Dendritic cell treated with granulocyte-macrophage colony-stimulating factor and Interleukin-4, amounts not matched to agents 40 ng/mL and 50 ng/mL, for 4 days (primary cell): Measurements from ENCODE around the gene SLC25A22.

Source experiments
- H3K27ac Mint-ChIP-seq: one replicate; pipeline ENCODE4 v1.8.0; 2022; ENCODE audit warnings: mild to moderate bottlenecking, mixed read lengths
- H3K27me3 Mint-ChIP-seq: one replicate; pipeline ENCODE4 v1.8.0; 2022; ENCODE audit warnings: mild to moderate bottlenecking, mixed read lengths
- H3K36me3 Mint-ChIP-seq: one replicate; pipeline ENCODE4 v1.8.0; 2022; ENCODE audit warnings: low read depth, mixed read lengths
- H3K4me1 Mint-ChIP-seq: one replicate; pipeline ENCODE4 v1.8.0; 2022; ENCODE audit warnings: low read depth, mixed read lengths
- H3K4me3 Mint-ChIP-seq: one replicate; pipeline ENCODE4 v1.8.0; 2022; ENCODE audit warnings: mild to moderate bottlenecking, moderate library complexity, mixed read lengths
- H3K9me3 Mint-ChIP-seq: one replicate; pipeline ENCODE4 v1.8.0; 2022; ENCODE audit warnings: mixed read lengths
- intact Hi-C: fragments of 100-400 bp; cut with micrococcal nuclease; formaldehyde crosslinking; loops from one replicate; pipeline ENCODE4 v1.15.0; 2022

SLC25A22 gene

DNA sequence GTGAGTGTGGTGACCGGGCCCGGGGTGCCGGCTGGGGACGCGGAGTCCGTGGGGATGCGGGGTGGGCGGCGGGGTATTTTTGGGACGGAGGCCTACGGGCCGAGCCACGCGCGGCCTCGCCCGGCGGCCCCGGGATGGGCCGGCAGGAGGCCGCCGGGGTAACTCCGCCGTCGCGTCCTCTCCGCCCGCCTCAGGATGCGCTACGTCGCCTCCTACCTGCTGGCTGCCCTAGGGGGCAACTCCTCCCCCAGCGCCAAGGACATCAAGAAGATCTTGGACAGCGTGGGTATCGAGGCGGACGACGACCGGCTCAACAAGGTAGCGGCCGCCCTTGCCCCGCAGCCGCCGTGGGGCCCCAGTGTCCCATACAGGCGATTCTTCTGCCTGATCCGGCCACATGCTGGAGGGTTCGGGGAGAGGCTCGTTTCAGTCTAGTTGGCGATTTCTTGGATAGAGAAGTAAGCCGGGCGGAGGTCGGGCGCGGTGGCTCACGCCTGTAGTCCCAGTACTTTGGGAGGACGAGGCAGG, 12.0 kb upstream of the SLC25A22 start:
- H3K27me3 Mint-ChIP-seq = no peaks in the 10 kb centered on the region
- peaks cover 62% of the 10 kb centered on the region for H3K36me3 Mint-ChIP-seq
- peak overlapping the region; percentile 92 for H3K4me3 Mint-ChIP-seq
- intact Hi-C loops = no loop called here
- peak overlapping the region; percentile 97 for H3K27ac Mint-ChIP-seq
- H3K4me1 Mint-ChIP-seq = peaks cover 49% of the 10 kb centered on the region
- no peaks in the 10 kb centered on the region for H3K9me3 Mint-ChIP-seq

DNA sequence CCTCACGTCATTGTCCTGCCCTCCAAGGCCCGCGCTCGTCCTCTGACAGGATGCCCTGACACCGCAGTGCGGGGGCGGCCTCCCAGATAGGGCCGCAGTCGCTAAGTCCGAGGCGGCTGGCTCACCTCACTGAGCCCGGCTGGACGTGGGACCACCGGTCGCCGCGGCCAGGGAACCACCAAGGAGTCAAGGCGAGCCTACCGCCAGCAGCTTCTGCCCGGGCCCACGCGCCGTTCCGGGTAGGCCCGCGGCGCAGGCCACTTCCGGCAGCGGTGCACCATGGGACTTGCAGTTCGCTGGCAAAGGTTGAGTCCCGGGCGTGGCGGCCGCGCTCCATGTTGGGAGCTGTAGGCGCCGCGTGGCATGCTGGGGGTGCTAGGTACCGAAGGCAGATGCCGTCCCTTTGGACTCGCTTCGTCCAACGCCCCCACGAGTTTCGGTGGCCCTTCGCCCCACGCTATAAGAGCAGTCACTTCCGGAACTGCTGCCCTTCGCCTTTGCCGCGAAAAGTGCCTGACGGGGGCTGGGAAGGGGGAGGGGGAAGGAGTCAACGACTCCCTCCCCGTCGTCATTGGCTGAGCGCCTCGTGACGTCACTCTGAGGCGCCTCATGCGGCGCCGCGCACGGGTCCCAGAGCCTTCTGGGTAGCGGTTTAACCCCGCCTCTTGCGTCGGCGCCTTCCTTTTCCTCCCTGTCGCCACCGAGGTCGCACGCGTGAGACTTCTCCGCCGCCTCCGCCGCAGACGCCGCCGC, 11.4 kb upstream of the SLC25A22 start, which contains the start of gene RPLP2:
Gene RPLP2, plus strand, starts transcription at position 681 of the 753 bp plus-strand sequence. CDS start 268 bp downstream, outside the sequence.
- intact Hi-C loops = loop anchor here (1.0 to 5.0 kb wide), 2 partner anchors 10 to 33 kb away; partner anchors contain the start of genes POLR2L and TSPAN4

DNA sequence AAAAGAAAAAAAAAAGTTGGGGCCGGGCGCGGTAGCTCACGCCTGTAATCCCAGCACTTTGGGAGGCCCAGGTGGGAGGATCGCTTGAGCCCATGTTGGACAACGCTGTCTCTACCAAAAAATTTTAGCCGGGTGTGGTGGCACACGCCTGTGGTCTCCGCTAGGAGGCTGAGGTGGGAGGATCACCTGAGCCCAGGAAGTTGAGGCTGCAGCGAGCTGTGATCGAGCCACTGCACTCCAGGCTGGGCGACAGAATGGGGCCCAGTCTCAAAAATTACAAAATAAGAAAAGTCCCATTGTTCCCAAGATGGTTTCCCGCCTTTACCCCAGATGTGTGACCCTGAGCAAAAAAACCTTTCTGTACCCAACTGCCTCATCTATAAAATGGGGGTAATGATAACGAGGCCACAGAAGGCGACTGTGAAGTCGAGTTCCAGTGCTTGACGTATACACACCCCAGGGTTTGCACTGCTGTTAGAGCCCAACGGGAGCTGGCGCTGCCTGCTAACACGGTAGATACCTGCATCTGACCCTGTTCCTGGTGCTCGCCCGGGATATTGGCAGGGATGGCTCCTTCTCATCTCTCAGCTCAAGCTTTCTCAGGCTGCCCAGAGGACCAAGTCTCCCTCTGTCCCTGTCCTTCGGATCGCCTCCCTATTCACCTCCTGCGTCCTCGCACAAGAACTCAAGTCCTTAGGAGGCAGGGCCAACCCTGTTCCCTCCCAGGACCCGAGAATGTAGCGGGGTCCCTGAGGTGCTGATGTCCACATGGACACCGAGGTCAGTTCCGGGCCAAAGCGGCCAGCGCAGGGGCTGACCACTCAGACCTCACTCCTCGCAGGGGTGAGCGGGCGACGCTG, 10.6 kb upstream of the SLC25A22 start:
- Mint-ChIP-seq H3K27me3 (peaks cover 2% of the 10 kb centered on the region), H3K9me3 (no peaks in the 10 kb centered on the region), H3K4me1 (peaks cover 59% of the 10 kb centered on the region), H3K4me3 (peak overlapping the region; percentile 92), H3K27ac (peak overlapping the region; percentile 97), H3K36me3 (peaks cover 55% of the 10 kb centered on the region)
- intact Hi-C loops = loop anchor here (1.0 to 5.0 kb wide), 2 partner anchors 11 to 34 kb away; partner anchors contain the start of genes POLR2L and TSPAN4

More for the DNA sequence above, 11.4 kb upstream of the SLC25A22 start, which contains the start of gene RPLP2:
- H3K27me3 Mint-ChIP-seq = no peaks in the 10 kb centered on the region
- H3K4me1 Mint-ChIP-seq = peaks cover 51% of the 10 kb centered on the region
- peaks cover 58% of the 10 kb centered on the region for H3K36me3 Mint-ChIP-seq
- H3K9me3 Mint-ChIP-seq = no peaks in the 10 kb centered on the region
- H3K4me3 Mint-ChIP-seq = peak within 1 kb of the TSS; percentile 92
- peak within 1 kb of the TSS; percentile 97 for H3K27ac Mint-ChIP-seq

DNA sequence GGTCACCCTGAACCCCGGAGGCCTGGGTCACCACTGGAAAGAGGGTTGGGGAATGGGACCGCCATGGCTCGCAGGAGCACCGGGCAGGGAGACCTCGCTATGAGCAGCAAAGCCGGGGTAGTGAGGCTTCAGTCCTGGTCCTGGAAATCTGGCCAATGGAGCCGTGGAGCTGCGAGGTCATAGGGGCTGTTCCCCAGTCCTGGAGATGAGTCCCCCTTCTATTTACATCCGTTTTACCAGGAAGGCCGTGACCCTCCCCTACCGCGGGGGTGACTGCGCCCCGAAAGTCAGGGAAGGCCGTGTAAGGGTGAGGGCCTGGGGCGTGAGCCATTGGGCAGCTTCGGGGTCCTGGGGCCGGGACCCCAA, 6.5 kb upstream of the SLC25A22 start:
- H3K4me3 Mint-ChIP-seq = peak overlapping the region; percentile 73
- H3K27me3 Mint-ChIP-seq = peaks cover 2% of the 10 kb centered on the region
- intact Hi-C loops = no loop called here
- H3K27ac Mint-ChIP-seq = no peak overlapping the region
- H3K9me3 Mint-ChIP-seq = no peaks in the 10 kb centered on the region
- H3K36me3 Mint-ChIP-seq = peaks cover 53% of the 10 kb centered on the region
- peaks cover 35% of the 10 kb centered on the region for H3K4me1 Mint-ChIP-seq

DNA sequence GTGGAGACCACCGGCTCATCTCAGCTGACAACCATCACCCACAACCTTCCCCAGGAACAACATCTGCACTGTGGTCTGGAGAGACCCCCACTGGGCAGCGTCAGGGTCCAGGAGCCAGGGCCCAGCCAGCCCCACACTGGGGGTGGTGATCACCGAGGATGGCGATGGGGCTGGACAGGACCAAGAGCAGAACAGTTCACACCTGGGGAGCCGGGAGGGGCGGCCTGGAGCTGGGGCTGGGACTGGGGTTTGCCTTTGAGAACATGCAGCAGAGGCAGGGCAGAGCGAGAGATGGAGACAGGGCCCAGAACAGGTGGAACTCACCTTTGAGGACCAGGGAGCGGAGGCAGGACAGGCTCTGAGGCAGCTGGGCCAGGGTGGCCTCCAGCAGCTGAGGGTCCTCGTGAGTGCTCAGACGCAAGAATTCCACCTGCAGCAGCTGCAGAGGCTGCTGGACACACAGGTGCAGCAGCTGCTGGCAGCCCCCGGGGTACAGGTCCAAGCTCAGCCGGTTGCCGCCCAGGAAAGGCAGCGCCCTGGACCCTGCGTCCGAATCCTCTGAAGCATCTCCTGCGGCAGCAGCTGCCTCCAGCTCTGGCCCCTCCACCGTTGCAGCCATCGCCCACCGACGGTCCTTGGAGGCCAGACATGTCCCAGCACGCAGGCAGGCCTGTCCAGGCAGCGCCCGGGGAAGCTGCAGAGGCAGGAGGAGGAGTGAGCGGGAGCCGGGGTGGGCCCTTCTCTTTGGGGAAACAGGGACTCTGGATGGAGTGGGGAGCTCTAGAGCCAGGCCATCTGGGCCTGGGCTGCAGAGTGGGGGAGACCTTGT, 5.9 kb upstream of the SLC25A22 start:
- Mint-ChIP-seq H3K9me3 (no peaks in the 10 kb centered on the region), H3K4me3 (peak overlapping the region; percentile 73), H3K27ac (no peak overlapping the region), H3K36me3 (peaks cover 53% of the 10 kb centered on the region), H3K27me3 (peaks cover 2% of the 10 kb centered on the region), H3K4me1 (peaks cover 33% of the 10 kb centered on the region)
- intact Hi-C loops = no loop called here

DNA sequence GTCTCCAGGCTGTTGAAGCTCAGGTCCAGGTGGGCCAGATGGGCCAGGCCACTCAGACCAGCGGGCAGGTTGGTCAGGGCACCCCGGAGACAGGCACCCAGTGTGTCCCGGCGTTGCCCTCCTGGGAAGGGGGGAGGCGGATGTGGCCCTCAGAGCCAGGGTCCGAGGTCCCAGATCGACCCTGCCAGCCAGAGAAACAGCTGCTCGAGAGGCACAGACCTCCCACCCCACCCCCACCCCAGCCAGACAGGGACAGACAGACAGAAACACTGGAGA, 5.3 kb upstream of the SLC25A22 start:
- no peak overlapping the region for H3K27ac Mint-ChIP-seq
- H3K4me3 Mint-ChIP-seq = no peak overlapping the region

DNA sequence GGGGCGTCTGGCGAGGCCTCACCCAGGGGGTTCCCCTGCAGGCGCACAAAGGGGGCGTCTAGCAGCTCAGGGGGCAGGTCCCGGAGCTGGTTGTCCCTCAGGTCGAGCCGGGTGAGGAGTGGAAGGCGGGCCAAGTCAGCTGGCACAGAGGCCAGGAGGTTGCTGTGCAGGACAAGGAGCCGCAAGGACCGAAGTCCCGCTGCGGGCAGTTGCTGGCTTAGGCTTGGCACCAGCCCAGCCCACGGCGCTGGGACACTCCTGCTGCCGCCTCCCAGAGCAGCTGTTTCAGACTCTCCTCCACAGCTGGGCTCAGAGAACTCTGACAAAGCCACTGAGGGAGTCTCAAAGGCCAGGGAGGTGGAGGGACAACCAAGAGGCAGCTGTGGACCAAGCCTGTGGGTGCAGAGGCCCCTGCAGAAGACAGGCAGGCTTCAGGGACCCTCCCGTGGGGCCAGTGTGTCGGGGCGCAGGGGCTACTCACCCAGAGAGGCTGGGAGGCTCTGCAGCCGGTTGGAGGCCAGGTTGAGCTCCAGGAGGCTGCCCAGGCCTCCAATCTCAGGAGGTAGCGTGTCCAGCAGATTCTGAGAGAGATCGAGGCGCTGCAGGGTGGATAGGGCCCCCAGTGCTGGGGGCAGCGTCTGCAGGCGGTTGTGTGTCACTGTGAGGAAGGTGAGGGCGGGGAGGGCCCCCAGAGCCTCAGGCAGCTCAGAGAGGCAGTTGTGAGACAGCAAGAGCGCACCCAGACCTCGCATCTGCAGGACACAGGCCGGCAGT, 4.8 kb upstream of the SLC25A22 start:
- intact Hi-C loops = no loop called here

More for the DNA sequence above, 5.3 kb upstream of the SLC25A22 start:
- intact Hi-C loops = no loop called here
- Mint-ChIP-seq H3K9me3 (no peaks in the 10 kb centered on the region), H3K27me3 (peaks cover 2% of the 10 kb centered on the region), H3K4me1 (peaks cover 27% of the 10 kb centered on the region), H3K36me3 (peaks cover 52% of the 10 kb centered on the region)

DNA sequence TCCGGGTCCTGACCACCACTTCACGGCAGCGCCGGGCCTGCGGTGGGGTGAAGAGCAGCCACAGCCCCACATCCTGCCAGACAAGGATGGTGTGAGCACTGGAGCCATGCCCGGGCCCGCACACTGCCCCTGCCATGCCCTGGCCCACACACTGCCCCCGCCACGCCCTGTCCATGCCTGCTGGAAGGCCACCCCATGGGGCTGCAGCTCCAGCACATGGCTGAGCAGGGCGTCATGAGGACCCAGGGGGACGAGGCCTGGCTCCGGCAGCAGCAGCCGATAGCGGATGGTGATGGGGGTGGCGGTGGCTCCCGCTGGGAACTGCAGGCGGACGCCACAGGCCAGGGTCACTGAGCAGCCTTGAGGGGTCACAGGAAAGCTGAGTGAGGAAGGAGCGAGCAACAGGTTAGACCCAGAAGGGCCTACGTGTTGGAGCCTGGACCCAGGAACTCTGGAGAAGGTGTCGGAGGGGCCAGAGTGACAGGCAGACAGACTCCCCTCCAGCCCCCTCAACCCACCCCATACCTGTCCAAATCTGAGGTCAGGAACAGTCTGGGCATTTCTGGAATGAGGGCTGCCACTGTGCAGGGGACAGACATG, 4.0 kb upstream of the SLC25A22 start:
- Mint-ChIP-seq H3K9me3 (no peaks in the 10 kb centered on the region), H3K27ac (no peak overlapping the region), H3K4me3 (no peak overlapping the region), H3K4me1 (peaks cover 23% of the 10 kb centered on the region), H3K36me3 (peaks cover 52% of the 10 kb centered on the region), H3K27me3 (peaks cover 2% of the 10 kb centered on the region)
- intact Hi-C loops = no loop called here

More for the DNA sequence above, 4.8 kb upstream of the SLC25A22 start:
- peaks cover 52% of the 10 kb centered on the region for H3K36me3 Mint-ChIP-seq
- H3K4me3 Mint-ChIP-seq = no peak overlapping the region
- H3K27ac Mint-ChIP-seq = no peak overlapping the region
- H3K27me3 Mint-ChIP-seq = peaks cover 2% of the 10 kb centered on the region
- no peaks in the 10 kb centered on the region for H3K9me3 Mint-ChIP-seq
- peaks cover 23% of the 10 kb centered on the region for H3K4me1 Mint-ChIP-seq

DNA sequence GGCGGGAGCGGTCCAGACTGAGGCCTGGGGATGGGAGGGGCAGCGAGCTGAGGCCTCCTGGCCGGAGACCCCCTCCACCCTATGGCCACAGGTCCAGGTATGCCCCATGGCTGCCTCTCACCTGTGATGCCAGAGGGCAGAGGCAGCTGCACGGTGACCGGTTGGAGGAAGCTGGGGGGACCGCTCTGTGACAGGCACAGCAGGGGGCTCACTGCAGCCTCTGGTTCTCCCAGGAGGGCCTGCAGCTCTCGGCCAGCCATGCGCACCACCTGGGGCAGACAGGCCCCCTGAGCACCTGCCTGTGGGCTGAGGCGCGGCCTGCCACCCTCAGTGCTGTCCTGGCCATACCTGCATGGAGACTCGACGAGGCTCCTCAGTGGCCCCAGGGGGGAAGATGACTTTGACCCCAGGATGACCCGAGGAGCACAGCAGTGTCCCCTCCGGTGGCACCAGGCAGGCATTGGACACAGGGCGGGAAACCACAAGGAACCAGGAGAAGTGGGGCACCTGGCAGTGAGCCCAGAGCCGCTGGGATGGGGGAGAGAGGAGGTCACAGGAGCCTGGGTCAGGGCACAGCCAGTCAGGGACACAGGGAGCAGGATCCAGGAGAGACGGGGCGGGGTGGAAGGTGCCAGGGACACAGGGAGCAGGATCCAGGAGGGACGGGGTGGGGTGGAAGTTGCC, 3.2 kb upstream of the SLC25A22 start:
- H3K27ac Mint-ChIP-seq = no peak overlapping the region
- intact Hi-C loops = no loop called here
- peaks cover 52% of the 10 kb centered on the region for H3K36me3 Mint-ChIP-seq
- peaks cover 2% of the 10 kb centered on the region for H3K27me3 Mint-ChIP-seq
- H3K9me3 Mint-ChIP-seq = no peaks in the 10 kb centered on the region
- H3K4me1 Mint-ChIP-seq = peaks cover 28% of the 10 kb centered on the region
- no peak overlapping the region for H3K4me3 Mint-ChIP-seq

DNA sequence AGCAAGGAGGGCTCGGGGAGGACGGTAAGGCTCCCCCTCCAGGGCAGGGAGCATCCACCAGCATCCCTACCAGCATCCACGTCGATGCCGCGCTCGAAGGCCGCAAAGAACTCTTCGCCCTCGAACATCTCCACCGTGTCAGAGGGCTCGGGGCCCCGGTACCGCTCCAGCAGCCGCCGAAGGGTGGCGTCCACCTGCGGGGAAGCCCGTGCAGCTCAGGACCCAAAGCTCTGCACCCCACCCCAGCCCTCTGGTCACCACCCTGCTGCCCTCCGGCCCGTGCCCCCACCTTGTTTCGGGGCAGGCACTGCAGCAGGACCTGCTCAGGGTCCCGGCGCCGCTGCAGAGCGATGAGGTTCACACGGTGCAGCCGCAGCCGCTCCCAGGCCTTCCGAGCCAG, 2.4 kb upstream of the SLC25A22 start:
- peaks cover 35% of the 10 kb centered on the region for H3K4me1 Mint-ChIP-seq
- no peak overlapping the region for H3K4me3 Mint-ChIP-seq
- H3K9me3 Mint-ChIP-seq = no peaks in the 10 kb centered on the region
- peaks cover 2% of the 10 kb centered on the region for H3K27me3 Mint-ChIP-seq
- peaks cover 52% of the 10 kb centered on the region for H3K36me3 Mint-ChIP-seq
- no peak overlapping the region for H3K27ac Mint-ChIP-seq
- intact Hi-C loops = no loop called here

DNA sequence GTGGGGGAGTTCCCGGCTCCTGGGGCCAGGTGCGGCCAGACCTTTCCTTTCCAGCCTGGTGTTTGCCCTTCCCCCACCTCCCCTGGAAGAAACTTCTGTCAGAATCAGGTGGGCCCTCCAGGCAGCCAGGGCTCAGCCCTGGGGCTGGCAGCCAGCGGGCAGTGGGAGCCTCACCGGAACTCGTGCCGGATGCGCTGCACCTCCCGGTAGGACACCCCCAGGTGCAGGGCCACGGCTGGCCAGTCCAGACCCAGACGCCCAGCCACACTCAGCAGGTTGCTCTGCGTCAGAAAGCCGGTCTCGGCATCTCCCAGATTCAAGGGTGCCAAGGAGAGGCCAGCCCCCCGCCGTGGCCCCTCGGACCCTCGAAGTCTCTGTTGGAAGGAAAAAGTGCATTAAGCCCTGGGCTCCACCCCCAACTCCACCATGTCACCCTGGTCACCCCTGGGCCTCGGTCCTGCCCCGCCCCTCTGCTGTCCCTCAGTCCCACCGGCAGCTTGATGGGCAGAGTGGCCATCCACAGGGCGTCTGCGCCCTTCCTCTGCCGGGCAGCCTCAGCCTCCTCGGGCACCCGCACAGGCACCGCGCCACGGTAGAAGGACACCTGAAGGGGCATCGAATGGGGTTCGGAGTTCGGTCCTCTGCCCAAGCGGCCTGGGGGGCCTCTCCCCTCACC, 1.7 kb upstream of the SLC25A22 start:
- intact Hi-C loops = no loop called here
- H3K4me1 Mint-ChIP-seq = peaks cover 41% of the 10 kb centered on the region
- H3K9me3 Mint-ChIP-seq = no peaks in the 10 kb centered on the region
- H3K27me3 Mint-ChIP-seq = peaks cover 2% of the 10 kb centered on the region
- no peak overlapping the region for H3K27ac Mint-ChIP-seq
- no peak overlapping the region for H3K4me3 Mint-ChIP-seq
- peaks cover 52% of the 10 kb centered on the region for H3K36me3 Mint-ChIP-seq
